Spleen (tissue), 7 donors: ENCODE data around the gene CDK8.

Source experiments
- CTCF ChIP-seq, 11 experiments: fragments of 200-600 bp in 7 of 11; fragments of 450-650 bp in 4 of 11; sonication (generic) in 4 of 11; IDR thresholded peaks in 8 of 11; conservative IDR thresholded peaks in 3 of 11; 1 replicate in 7 of 11; 2 replicates in 4 of 11; pipeline versions ENCODE4 v1.4.0 to v1.8.0; 2016 to 2021; ENCODE audit warnings: antibody characterized with exemption in 11 of 11, inconsistent platforms in 4 of 11, mild to moderate bottlenecking in 1 of 11
- POLR2AphosphoS5 ChIP-seq, 3 donors: sonication (generic); formaldehyde crosslinking; IDR thresholded peaks; one replicate each; pipeline ENCODE4 v1.5.1; 2017; ENCODE audit warnings: antibody characterized with exemption in 3 of 3
- donor health status: DM: no; HTN: no; CAD: no; lungs with moderate emphysema.
- donor health status: DM: no; HTN: no; CAD: no.
- donor health status: DM: no; HTN: no; CAD: no.

- TF ChIP-seq CTCF (IDR thresholded peaks at IDR 0.05 in 8 of 11, conservative IDR thresholded peaks at IDR 0.05 in 3 of 11): no peak
- TF ChIP-seq POLR2AphosphoS5 (IDR thresholded peaks at IDR 0.05): no peak
Observed at GRCh38 chr13:26441476-26441875, 187.5 kb downstream of the CDK8 start.
